WTC11 (cell line): ENCODE measurements around the gene GTPBP3.

Experiments
- EMX1 ChIP-seq: fragments of 250-450 bp; sonication (Bioruptor Pico); IDR thresholded peaks from 2 replicates; pipeline ENCODE4 v1.8.0; 2021; ENCODE audit warnings: mild to moderate bottlenecking
- RORB ChIP-seq: fragments of 250-450 bp; sonication (Bioruptor Pico); IDR thresholded peaks from 2 replicates; pipeline ENCODE4 v1.9.0; 2021; ENCODE audit warnings: mild to moderate bottlenecking
- SP1 ChIP-seq: sonication (generic); formaldehyde crosslinking; conservative IDR thresholded peaks from 2 replicates; pipeline ENCODE4 v1.8.1; 2022; ENCODE audit warnings: missing genetic modification reagents
- TEAD1 ChIP-seq: sonication (generic); formaldehyde crosslinking; IDR thresholded peaks from 2 replicates; pipeline ENCODE4 v1.8.0; 2022; ENCODE audit warnings: mild to moderate bottlenecking, missing genetic modification reagents
- TF ChIP-seq, protein P1 (sequence below): sonication (generic); formaldehyde crosslinking; IDR thresholded peaks from 2 replicates; pipeline ENCODE4 v1.8.1; 2023; ENCODE audit warnings: mild to moderate bottlenecking, missing genetic modification reagents
- TF ChIP-seq, protein P2 (sequence below): fragments of 200-600 bp; IDR thresholded peaks from 2 replicates; pipeline ENCODE4 v1.8.0; 2022; ENCODE audit warnings: antibody characterized with exemption
- TF ChIP-seq, protein P3 (sequence below): fragments of 250-450 bp; sonication (Bioruptor Pico); IDR thresholded peaks from 2 replicates; pipeline ENCODE4 v1.9.0; 2021; ENCODE audit warnings: moderate library complexity, mild to moderate bottlenecking, inconsistent platforms, borderline replicate concordance
- TF ChIP-seq, protein P4 (sequence below): sonication (generic); formaldehyde crosslinking; IDR thresholded peaks from 2 replicates; pipeline ENCODE4 v1.8.0; 2022; ENCODE audit warnings: mild to moderate bottlenecking, missing genetic modification reagents

DNA sequence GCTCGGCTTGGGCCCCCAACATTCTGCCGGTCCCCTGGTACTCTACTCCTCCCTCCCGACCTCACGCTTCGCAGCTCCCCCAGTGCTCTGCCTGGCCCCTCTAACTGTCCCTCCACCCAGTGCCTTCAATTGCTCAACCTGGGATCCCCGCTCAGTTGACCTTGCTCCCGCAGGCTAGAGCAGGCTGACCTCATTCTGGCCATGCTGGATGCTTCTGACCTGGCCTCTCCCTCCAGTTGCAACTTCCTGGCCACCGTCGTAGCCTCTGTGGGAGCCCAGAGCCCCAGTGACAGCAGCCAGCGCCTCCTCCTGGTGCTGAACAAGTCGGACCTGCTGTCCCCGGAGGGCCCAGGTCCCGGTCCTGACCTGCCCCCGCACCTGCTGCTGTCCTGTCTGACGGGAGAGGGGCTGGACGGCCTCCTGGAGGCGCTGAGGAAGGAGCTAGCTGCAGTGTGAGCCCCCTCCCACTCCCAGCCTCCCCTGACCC is 3.6 kb downstream of the GTPBP3 start:
- TF ChIP-seq, protein P1, sequence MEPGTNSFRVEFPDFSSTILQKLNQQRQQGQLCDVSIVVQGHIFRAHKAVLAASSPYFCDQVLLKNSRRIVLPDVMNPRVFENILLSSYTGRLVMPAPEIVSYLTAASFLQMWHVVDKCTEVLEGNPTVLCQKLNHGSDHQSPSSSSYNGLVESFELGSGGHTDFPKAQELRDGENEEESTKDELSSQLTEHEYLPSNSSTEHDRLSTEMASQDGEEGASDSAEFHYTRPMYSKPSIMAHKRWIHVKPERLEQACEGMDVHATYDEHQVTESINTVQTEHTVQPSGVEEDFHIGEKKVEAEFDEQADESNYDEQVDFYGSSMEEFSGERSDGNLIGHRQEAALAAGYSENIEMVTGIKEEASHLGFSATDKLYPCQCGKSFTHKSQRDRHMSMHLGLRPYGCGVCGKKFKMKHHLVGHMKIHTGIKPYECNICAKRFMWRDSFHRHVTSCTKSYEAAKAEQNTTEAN (CRISPR knock-in tag), result no peak
- TF ChIP-seq, protein P2, sequence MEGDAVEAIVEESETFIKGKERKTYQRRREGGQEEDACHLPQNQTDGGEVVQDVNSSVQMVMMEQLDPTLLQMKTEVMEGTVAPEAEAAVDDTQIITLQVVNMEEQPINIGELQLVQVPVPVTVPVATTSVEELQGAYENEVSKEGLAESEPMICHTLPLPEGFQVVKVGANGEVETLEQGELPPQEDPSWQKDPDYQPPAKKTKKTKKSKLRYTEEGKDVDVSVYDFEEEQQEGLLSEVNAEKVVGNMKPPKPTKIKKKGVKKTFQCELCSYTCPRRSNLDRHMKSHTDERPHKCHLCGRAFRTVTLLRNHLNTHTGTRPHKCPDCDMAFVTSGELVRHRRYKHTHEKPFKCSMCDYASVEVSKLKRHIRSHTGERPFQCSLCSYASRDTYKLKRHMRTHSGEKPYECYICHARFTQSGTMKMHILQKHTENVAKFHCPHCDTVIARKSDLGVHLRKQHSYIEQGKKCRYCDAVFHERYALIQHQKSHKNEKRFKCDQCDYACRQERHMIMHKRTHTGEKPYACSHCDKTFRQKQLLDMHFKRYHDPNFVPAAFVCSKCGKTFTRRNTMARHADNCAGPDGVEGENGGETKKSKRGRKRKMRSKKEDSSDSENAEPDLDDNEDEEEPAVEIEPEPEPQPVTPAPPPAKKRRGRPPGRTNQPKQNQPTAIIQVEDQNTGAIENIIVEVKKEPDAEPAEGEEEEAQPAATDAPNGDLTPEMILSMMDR, result no peak
- no peak for TF ChIP-seq EMX1 (CRISPR knock-in tag)
- TF ChIP-seq, protein P3, sequence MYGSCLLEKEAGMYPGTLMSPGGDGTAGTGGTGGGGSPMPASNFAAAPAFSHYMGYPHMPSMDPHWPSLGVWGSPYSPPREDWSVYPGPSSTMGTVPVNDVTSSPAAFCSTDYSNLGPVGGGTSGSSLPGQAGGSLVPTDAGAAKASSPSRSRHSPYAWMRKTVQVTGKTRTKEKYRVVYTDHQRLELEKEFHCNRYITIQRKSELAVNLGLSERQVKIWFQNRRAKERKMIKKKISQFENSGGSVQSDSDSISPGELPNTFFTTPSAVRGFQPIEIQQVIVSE (CRISPR knock-in tag), result no peak
- no peak for TF ChIP-seq RORB (CRISPR knock-in tag)
- no peak; the same call in 1 of the 2 replicates for TF ChIP-seq SP1
- TF ChIP-seq TEAD1 (CRISPR knock-in tag), result no peak
- TF ChIP-seq, protein P4, sequence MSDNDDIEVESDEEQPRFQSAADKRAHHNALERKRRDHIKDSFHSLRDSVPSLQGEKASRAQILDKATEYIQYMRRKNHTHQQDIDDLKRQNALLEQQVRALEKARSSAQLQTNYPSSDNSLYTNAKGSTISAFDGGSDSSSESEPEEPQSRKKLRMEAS (CRISPR knock-in tag), result no peak
